KOPT-K1 (cell line): ENCODE measurements around the gene TRPV3.
"Not testable (repeated sequence)": the region's sequence is repeated elsewhere in the genome, so short reads cannot be mapped to it uniquely, and the experiment has no call there.

Experiments used
- H3K27ac ChIP-seq: fragments of 200-600 bp; sonication (generic); 2 replicates; pipeline ENCODE4 v1.5.1; 2016; ENCODE audit warnings: antibody characterized with exemption, mild to moderate bottlenecking, low read depth, low read length; ENCODE audit not compliant: poor library complexity, severe bottlenecking
- H3K36me3 ChIP-seq: fragments of 200-600 bp; sonication (generic); 2 replicates; pipeline ENCODE4 v1.5.1; 2017; ENCODE audit warnings: antibody characterized with exemption, mild to moderate bottlenecking, low read length, moderate library complexity; ENCODE audit not compliant: insufficient read depth
- H3K9me3 ChIP-seq: fragments of 200-600 bp; sonication (generic); 2 replicates; pipeline ENCODE4 v1.5.1; 2017; ENCODE audit warnings: antibody characterized with exemption, low read length, mild to moderate bottlenecking; ENCODE audit not compliant: insufficient read depth, poor library complexity, severe bottlenecking

The TRPV3 gene

GRCh38 chr17:3528403-3528851 is 29.2 kb downstream of the TRPV3 start:
- H3K36me3 ChIP-seq, result no peaks in the 10 kb centered on the region
- H3K27ac ChIP-seq, result no peak overlapping the region
- H3K9me3 ChIP-seq, result no peaks in the 10 kb centered on the region

- Histone ChIP-seq H3K36me3 (no peaks in the 10 kb centered on the region), H3K9me3 (no peaks in the 10 kb centered on the region), H3K27ac (no peak overlapping the region)
Measured at GRCh38 chr17:3527896-3528295, 29.7 kb downstream of the TRPV3 start.

GRCh38 chr17:3527468-3527867 is 30.1 kb downstream of the TRPV3 start:
- Histone ChIP-seq H3K9me3 (no peaks in the 10 kb centered on the region), H3K27ac (no peak overlapping the region), H3K36me3 (no peaks in the 10 kb centered on the region)

GRCh38 chr17:3526971-3527370 is 30.6 kb downstream of the TRPV3 start:
- Histone ChIP-seq H3K9me3 (no peaks in the 10 kb centered on the region), H3K36me3 (no peaks in the 10 kb centered on the region), H3K27ac (no peak overlapping the region)

GRCh38 chr17:3526491-3526890 is 31.1 kb downstream of the TRPV3 start:
- Histone ChIP-seq H3K9me3 (no peaks in the 10 kb centered on the region), H3K27ac (no peak overlapping the region), H3K36me3 (no peaks in the 10 kb centered on the region)

GRCh38 chr17:3524024-3524423 is 33.6 kb downstream of the TRPV3 start:
- Histone ChIP-seq H3K27ac (no peak overlapping the region), H3K9me3 (no peaks in the 10 kb centered on the region), H3K36me3 (no peaks in the 10 kb centered on the region)

- H3K9me3 ChIP-seq, H3K27ac ChIP-seq, H3K36me3 ChIP-seq: not testable (repeated sequence)
Measured at GRCh38 chr17:3519472-3519871, 38.1 kb downstream of the TRPV3 start.

GRCh38 chr17:3514873-3515272 is 42.7 kb downstream of the TRPV3 start:
- Histone ChIP-seq H3K27ac (no peak overlapping the region), H3K36me3 (no peaks in the 10 kb centered on the region), H3K9me3 (no peaks in the 10 kb centered on the region)

GRCh38 chr17:3514167-3514566 is 43.4 kb downstream of the TRPV3 start:
- not testable (repeated sequence) for H3K9me3 ChIP-seq, H3K27ac ChIP-seq, H3K36me3 ChIP-seq

- H3K36me3 ChIP-seq, result no peaks in the 10 kb centered on the region
- H3K27ac ChIP-seq, result no peak overlapping the region
- H3K9me3 ChIP-seq, result no peaks in the 10 kb centered on the region
Measured at GRCh38 chr17:3513305-3514035, 44.1 kb downstream of the TRPV3 start.

- Histone ChIP-seq H3K36me3 (no peaks in the 10 kb centered on the region), H3K9me3 (no peaks in the 10 kb centered on the region), H3K27ac (no peak overlapping the region)
Measured at GRCh38 chr17:3512505-3513171, 45.0 kb downstream of the TRPV3 start.

- no peaks in the 10 kb centered on the region for H3K36me3 ChIP-seq
- H3K9me3 ChIP-seq, result no peaks in the 10 kb centered on the region
- no peak overlapping the region for H3K27ac ChIP-seq
Measured at GRCh38 chr17:3511852-3512504, 45.6 kb downstream of the TRPV3 start.

- no peaks in the 10 kb centered on the region for H3K9me3 ChIP-seq
- no peak overlapping the region for H3K27ac ChIP-seq
Measured at GRCh38 chr17:3510090-3510489, 47.5 kb downstream of the TRPV3 start.

GRCh38 chr17:3507869-3508268 is 49.7 kb downstream of the TRPV3 start:
- Histone ChIP-seq H3K36me3 (no peaks in the 10 kb centered on the region), H3K9me3 (no peaks in the 10 kb centered on the region), H3K27ac (no peak overlapping the region)

More at GRCh38 chr17:3510090-3510489, 47.5 kb downstream of the TRPV3 start:
- no peaks in the 10 kb centered on the region for H3K36me3 ChIP-seq

GRCh38 chr17:3507071-3507470 is 50.5 kb downstream of the TRPV3 start:
- no peak overlapping the region for H3K27ac ChIP-seq
- no peaks in the 10 kb centered on the region for H3K36me3 ChIP-seq
- H3K9me3 ChIP-seq, result no peaks in the 10 kb centered on the region
